Stimulated activated CD4-positive, alpha-beta T cell treated with anti-CD3 and anti-CD28 coated beads, Interleukin-2, amount 100 ng/mL, for 48 hours (primary cell): ENCODE measurements around the gene CNTN2.

Experiments used
- DNase-seq, 2 donors: peaks; one replicate each; pipeline ENCODE4 v3.0.0-alpha.2; 2020

Gene CNTN2

DNA sequence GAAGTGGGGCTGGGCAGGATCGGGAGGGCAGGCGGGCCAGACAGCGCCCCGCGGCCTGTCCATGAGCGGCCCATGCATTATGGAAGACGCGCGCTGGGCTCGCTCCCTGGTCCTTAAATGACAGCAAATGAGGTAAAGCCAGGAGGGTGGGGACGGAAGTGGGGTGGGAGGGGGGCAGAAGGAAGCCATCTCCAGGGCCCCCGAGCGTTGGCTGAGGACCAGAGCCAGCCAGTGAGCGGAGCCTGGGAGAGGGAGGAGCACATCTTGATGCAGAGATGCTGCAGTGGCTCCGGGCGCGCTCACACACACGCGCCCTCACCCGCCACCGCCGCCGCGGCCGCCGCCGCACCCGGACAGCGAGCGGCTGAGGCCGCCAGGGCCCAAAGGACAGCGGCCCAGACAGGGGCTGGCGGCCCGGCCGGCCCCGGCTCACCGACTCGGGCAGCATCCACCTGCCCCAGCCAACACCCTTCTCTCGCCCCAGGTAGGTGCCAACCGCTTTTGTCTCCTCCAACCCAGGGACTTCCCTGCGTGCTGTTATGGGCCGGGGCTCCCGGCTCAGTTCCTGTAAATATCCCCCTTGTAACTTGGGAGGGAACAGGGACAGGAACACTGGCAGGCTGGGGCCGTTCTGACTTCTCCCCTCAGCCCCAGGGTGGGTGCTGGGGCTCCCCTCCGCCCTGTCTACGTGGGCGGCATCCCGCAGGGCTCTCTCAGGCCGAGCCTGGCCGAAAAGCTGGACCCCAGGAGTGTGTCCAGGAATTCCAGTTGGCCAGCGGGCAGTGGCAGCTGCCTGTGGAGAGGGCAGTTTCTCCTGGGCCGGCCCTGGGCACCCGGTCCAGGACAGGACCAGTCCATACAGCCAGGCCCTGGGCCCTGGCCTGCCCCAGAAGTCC, at the start of gene CNTN2:
Gene CNTN2, plus strand, starts transcription at position 302 of the 896 bp plus-strand sequence. CDS start 9,974 bp downstream, outside the sequence.
- DNase-seq = no peak

DNA sequence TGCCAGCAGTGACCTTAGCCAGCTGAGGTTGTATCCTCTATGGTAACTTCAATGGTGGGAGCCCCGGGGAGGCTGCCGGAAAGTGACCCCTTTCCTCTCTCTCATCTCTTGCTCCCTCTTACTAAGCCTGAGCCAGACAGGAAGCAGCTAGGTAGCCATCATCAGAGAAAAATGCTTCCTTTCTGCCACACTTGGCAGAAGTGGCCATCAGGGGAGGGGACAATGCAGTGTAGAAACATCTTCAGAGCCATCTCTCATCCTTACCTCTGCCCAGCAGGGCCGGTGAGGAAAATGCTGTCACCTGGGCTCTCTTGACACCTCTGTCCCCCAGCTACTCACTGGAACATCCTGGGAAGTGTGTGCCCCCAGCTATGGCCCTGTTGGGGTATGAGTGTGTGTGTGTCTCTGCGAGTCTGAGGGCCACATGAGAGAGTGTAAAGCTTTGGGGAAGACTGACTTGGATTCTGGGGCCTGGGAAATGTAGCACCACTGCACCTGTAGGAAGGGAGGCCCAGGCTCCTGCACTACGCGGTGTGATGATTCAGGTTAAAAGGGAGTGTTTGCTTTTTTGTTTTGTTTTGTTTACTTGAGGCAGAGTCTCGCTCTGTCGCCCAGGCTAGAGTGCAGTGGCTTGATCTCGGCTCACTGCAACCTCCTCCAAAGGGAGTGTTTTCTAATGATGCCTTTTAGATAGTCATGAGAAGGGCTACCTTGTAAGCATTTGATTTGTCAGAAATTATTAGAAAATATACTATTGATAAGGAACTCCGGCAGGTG, 48.7 kb upstream of the CNTN2 start:
- DNase-seq = no peak

DNA sequence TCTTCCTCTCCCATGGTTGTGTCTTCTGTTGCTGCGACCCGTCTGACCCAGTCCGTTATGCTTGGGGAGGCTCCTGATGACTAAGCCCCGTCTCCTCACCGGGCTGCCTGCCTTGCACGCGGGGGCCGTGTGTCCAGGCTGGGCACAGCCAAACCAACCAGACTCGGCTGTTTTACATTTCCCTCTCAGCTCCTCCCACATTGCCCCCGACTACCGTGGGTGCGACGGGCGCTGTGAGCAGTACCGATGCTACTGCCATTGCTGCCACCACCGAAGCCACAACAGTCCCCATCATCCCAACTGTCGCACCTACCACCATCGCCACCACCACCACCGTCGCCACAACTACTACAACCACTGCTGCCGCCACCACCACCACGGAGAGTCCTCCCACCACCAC, 46.0 kb upstream of the CNTN2 start:
- no peak for DNase-seq

- DNase-seq = no peak
Observed at GRCh38 chr1:204997591-204998355, 45.2 kb upstream of the CNTN2 start.

- DNase-seq = no peak
Observed at GRCh38 chr1:205001162-205001561, 41.9 kb upstream of the CNTN2 start.

DNA sequence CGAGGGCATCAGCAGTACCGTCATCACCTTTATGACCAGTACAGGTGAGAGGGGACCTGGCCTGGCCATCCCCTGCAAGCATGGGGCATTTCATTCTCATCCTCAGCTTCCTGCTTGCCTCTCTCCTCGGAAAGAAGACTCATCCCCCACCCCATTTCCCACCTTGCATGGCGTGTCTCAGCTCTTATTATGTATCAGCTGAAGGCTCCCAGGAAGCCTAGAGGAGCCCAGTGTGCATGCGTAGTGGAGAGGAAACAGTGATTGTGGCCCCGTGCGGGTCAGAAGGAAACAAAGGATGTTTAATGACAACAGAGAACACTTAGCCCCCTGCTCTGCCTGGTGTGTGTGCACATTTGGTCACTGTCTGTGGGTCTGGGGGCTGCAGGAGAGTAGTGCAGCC, 40.3 kb upstream of the CNTN2 start:
- no peak for DNase-seq

DNA sequence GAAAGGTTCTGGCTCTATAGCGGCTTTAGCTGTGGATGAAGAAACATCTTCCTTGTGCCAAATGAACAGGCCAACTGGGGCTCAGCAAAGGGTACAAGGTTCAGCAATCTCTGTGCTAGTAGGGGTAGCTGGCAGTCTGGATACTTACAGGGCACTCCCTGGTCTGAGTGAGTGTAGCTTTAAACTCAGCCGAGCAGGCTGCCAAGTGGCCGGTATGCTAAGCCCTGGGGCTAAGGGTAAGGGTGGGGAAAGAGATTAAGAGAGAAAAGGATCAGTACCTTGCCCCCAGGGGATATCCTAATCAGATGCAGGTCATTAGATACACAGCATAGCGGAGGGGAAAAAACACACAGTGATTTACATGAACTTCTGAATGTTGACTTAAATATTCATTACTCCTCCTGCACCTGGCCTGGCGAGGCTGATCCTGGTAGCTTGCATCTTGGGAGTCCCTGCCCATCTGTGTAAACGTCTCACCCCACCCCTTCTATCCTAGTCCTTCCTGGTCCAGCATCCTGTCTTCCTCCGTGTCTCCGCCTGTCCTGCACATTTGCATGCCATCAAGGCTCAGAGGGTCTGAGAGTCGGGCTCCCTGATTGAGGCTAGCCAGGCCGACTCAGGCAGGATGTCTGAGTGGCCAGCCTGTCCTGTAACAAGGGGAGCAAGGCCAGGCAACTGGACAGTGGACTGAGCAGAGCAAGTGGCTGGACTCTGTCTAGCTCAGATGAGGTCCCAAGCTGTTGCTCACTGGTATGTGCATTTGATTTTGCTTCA, 39.5 kb upstream of the CNTN2 start:
- no peak for DNase-seq

- DNase-seq = no peak
Observed at GRCh38 chr1:205004351-205004750, 38.7 kb upstream of the CNTN2 start.

DNA sequence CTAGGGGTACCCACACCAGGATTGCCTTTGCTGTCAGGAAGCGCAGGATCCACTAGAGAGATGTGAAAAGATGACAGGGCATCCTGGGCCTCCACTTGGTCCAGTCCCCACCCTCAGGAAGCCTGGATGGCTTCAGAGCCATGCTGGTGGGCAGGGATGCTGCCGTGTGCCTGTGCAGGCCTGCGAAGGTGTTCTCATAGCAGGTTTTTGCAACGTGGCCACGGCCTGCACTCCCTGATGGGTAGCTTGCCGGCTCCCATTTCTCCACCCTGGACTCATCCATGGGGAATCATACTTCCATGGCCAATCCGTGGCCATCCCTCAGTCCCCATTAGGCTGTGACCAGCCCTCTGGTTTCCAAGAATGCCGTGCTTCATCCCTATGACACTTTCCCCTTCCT, 34.1 kb upstream of the CNTN2 start:
- DNase-seq = no peak

- DNase-seq = no peak
Observed at GRCh38 chr1:205009670-205010069, 33.3 kb upstream of the CNTN2 start.

DNA sequence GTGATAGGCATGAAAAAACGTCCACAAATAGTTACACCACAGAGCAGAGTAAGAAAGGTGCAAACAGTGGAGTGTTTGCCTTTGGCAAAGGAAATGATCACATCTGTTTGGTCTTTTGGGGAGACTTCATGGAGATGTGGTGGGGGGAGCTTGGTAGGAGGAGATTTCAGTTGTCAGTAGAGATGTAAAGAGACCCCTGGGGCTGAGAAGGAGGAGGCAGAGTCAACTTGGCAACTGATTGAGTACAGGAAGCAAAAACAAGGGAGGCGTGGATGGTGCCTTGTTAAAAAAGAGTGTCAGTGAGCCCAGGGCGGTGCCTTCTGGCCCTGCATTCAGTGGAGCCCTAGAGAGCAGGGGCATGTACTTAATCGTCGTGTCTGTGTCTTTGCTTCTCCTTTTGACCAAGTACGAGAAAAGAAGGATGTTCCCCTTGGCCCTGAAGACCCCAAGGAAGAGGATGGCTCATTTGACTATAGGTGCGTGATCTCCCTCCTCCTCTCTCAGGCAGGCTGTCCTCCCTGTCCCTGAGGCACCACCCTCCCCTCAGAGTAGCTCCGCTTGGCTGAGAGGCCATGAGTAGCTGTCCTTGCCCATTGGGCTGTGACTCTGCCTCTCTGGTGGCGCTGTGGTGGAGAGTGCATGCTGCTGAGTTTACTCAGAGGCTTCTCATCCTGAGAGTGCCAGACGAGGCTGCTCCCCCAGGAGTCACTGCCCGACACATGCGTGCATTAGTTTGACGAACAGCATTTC, 30.4 kb upstream of the CNTN2 start:
- DNase-seq = no peak

GRCh38 chr1:205013683-205014367, 29.2 kb upstream of the CNTN2 start:
- no peak for DNase-seq

GRCh38 chr1:205014783-205015182, 28.2 kb upstream of the CNTN2 start:
- DNase-seq = no peak

DNA sequence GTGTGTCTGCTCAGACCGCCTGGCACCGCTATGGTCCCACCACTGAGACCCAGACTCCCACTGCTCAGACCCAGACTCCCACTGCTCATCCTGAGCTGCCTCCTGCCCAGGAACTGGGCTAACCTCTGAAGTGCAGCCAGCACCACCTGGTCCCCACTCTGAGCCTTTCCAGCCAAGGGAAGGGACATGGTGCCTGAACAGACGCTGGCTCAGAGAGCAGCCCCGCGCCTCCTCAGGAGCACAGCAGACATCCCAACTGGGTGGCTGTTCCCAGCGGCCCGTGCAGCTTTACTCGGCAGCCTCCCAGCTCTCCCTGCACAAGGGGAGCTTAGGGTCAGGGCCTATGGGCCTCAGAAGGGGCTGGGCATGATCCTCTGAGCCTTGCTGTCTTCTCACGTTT, 27.8 kb upstream of the CNTN2 start:
- DNase-seq = no peak

GRCh38 chr1:205016075-205016474, 26.9 kb upstream of the CNTN2 start:
- no peak for DNase-seq

- no peak for DNase-seq
Observed at GRCh38 chr1:205016584-205016983, 26.4 kb upstream of the CNTN2 start.

DNA sequence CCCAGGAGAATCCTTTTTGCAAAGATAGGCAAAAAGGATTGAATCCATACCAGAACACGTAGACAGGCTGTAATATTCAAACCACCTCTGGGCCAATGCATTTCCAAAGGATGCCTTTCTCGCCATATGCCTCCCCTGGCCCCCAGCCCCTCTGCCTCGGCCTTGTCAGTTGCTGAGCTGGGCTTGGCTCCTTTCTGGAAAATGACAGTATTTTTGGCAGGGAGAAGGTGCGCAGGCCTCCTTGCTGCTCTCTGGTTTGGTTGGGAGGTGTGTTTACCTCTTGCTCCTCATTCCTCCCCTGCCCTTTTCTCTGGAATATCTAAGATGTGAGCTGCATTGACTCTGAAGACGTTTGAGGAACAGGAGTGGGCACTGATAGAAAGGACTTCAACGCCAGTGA, 26.0 kb upstream of the CNTN2 start:
- DNase-seq = no peak

GRCh38 chr1:205017766-205018165, 25.2 kb upstream of the CNTN2 start:
- DNase-seq = no peak

DNA sequence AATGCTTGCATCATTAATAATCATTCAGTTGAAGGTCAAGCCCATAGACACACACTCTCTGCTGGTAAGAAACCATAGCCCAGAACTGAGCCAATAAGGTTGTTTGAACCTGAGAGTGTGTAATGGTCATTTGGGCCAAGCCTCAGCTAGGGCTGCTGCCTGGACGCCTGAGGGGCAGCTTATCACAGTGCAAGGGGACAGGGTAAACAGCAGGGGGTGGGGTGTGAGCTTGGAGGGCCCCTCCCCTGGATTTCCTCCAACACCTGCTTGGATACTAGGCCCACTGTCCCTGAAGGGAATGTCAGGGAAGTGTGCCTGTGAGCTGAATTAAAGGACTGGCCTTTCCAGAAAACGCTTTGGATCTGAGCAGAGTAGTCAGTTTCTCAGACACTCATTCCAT, 24.6 kb upstream of the CNTN2 start:
- no peak for DNase-seq

DNA sequence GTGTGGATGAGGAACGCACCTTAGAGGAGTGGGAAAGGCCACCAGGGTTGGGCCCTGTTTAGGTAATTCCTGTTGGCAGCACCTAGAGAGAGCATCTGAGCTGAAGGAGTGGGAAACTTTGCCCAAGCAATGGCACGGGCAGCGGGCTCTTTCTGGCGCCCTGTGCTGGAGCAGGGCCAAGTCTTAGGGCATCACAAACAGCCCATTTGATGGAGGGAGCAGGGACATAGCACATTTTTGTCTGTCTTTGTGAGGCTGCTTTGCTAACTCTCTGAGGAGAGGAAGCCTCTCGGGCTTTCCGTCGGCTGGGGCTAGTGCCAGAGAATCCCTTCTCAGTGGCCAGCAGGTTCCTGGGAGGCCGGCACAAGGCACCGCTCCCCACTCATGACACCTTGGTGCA, 22.5 kb upstream of the CNTN2 start:
- DNase-seq = no peak

GRCh38 chr1:205024679-205025078, 18.3 kb upstream of the CNTN2 start:
- no peak for DNase-seq
